ENCODE results near the gene SERPINB3.
"Not testable (repeated sequence)": the region's sequence is repeated elsewhere in the genome, so short reads cannot be mapped to it uniquely, and the experiment has no call there.

The SERPINB3 gene

GRCh38 chr18:63661750-63662149 is at the start of gene SERPINB3:
TSS of gene SERPINB3 (minus strand) at chr18:63661893. CDS start at chr18:63661216, 677 bp downstream.
- DNase-seq (ENCODE audit: low spot score), result not testable (repeated sequence)

- no peak for DNase-seq (ENCODE audit: low spot score)
Measured at GRCh38 chr18:63708650-63709049, 47.0 kb upstream of the SERPINB3 start.

GRCh38 chr18:63707816-63708215 is 46.1 kb upstream of the SERPINB3 start:
- no peak for DNase-seq (ENCODE audit: low spot score)

DNA sequence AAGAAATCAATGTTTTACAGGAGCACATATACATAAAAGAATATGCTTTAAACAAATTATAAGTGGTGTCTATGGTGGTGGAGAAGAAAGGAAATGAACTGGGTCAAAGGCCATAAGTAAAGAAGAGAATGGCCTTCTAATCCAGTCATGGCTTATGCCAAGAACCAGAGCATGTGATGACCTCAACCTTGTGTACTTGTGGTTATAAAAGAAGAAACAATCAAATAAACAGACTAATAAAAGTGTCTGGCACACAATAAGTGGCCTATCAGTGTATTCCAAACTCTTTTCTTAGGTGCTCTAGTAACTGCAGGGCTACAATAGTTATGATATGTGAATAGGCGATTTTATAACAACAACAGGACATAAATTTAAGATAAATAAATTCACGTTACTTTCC is 43.7 kb upstream of the SERPINB3 start:
- DNase-seq (ENCODE audit: low spot score), result no peak

- no peak for DNase-seq (ENCODE audit: low spot score)
Measured at GRCh38 chr18:63702660-63703059, 41.0 kb upstream of the SERPINB3 start, which contains the start of gene SERPINB11. TSS of gene SERPINB11 (plus strand) at chr18:63702960. CDS start at chr18:63710194, 7,234 bp downstream.

- DNase-seq (ENCODE audit: low spot score), result no peak
Measured at GRCh38 chr18:63701952-63702351, 40.3 kb upstream of the SERPINB3 start.

DNA sequence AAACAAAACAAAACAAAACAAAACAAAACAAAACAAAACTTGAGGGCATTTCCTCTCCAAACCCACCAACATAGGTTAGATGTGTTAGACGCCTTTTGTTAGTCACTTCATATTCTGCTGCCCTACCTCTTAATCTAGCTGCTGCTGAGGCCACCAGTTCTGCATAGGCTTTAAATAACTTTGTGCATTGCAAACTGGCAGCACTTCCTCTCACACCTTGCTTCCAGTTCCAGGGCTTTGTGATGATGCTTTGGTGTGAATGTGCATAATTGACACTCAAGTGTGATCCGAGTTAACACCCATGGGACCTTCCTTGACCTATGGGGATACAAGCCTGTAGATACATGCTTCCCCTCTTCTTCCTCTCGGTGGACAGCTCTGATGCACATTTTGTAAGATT is 38.8 kb upstream of the SERPINB3 start:
- no peak for DNase-seq (ENCODE audit: low spot score)

- no peak for DNase-seq (ENCODE audit: low spot score)
Measured at GRCh38 chr18:63697097-63697660, 35.5 kb upstream of the SERPINB3 start.

DNA sequence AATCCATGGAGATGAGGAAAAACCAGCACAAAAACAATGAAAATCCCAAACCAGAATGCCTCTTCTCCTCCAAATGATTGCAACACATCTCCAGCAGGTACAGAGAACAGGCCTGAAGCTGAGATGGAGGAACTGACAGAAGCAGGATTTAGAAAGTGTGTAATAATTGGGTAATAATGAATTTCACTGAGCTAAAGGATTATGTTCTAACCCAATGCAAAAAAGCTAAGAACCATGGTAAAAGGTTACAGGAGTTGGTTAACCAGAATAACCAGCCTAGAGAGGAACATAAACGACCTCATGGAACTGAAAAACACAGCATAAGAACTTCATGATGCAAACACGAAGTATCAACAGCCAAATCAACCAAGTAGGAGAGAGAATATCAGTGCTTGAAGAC is 27.4 kb upstream of the SERPINB3 start:
- no peak for DNase-seq (ENCODE audit: low spot score)

- DNase-seq (ENCODE audit: low spot score), result no peak
Measured at GRCh38 chr18:63686871-63687270, 25.2 kb upstream of the SERPINB3 start.

DNA sequence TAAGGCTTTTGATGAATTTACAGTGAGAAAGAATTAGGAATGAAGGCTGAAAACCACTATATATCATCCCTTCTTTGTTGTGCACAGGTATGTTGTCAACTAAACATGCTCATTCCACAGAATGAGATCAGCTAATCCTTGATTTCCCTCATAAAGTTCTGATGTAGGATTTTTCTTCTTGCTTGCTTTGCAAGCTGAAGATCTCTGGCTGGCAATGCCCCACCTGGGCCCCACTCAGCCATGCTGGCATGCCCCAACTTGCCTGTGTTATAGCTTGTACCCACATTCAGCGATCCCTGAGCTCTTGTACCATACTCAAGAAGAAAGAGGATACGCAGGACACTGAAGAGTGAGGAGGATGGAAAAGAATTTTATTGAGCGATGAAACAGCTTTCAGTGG is 23.0 kb upstream of the SERPINB3 start:
- no peak for DNase-seq (ENCODE audit: low spot score)

DNA sequence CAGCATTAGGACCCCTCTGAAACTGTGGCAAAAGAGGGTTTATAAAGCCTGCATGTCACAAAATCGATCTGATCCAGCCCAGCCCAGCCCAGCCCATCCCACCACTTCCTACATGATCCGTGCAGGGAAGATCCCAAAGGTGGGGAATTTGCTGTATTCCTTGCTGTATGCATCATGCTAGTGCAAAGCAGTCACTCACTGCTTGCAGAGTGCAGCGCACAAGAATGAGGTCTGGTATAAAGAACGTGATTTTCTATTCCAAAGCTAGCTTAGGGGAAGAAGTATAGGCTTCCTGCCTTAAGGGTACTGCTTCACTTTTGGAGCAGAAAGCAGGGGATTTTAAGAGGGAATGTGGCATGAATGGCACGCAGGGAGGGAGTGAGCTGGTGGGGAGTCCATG is 22.2 kb upstream of the SERPINB3 start:
- DNase-seq (ENCODE audit: low spot score), result no peak

GRCh38 chr18:63683152-63683551 is 21.5 kb upstream of the SERPINB3 start:
- DNase-seq (ENCODE audit: low spot score), result no peak

DNA sequence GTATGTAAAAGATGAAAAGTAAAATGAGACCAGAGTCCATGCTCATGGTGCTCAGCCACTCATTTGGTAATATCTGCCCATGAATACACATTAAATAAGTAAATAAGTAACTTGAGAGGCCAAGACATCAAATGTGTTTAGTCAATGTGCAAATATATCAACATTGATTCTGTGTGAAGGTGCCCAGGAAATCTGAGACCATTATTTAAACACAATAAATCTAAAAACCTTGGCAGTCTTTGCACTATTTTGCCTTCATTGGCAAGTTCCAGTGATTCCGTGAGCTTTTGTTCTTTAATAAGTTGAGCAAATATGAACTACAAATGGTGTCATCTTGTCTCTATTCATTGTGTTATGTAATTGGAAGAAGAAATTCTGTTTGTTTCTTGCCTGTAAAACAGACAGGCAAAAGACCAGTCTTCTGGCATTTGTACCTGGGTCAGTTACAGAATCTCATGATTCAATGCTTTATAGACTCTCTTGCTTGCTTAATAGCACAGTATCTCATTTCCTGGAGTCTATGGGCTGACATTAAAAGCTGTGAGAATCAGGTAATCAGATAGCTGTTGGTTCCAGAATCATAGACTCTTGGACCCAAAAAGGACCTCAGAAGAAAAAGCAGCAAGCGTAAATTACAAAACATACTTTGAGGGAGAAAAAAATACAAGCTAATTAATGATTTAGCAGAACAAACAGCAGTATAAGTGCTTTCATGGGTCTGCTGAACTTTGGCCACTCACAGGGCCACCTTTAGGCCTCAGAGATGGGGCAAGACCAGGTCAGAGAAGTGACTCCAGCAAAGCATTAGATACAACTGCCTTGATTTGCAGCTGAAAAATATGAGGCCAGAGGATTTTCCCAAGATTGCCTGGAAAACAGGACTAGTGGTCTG is 20.0 kb upstream of the SERPINB3 start:
- no peak for DNase-seq (ENCODE audit: low spot score)

DNA sequence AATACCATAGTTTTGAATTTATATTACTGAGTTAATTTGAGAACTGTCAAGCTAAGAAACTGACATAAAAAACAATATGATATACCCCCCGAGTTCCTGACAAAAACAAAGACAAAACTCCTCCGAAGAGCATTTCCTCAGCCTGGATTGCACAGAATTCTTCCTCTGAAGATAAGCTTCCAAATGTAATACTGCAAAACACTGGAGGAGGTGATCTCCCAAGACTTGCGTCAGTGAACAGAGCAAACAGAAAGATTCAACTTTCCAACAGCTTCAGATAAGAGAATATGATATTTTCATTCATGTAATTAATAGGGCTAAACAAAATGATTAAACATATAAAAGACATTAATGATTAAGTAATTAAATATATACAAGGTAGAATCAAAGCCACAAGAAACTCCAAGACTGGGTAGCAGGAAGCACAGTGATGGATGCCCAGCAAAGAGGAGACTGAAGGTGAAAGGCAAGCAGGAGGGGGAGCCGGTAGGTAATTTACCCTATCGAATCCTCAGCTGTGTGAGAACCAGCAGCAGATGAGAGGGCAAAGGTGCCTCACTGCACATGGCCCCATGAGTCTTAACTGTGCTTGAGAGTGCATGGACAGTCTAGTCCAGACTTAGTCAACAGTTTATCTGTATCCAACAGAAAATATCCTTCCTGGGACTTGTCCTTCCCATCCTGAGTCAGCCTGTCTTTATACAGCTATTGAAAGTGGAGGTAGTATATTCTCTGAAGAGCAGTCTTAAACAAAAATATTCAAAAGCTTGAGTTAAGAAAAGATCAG is 18.3 kb upstream of the SERPINB3 start:
- DNase-seq (ENCODE audit: low spot score), result no peak

DNA sequence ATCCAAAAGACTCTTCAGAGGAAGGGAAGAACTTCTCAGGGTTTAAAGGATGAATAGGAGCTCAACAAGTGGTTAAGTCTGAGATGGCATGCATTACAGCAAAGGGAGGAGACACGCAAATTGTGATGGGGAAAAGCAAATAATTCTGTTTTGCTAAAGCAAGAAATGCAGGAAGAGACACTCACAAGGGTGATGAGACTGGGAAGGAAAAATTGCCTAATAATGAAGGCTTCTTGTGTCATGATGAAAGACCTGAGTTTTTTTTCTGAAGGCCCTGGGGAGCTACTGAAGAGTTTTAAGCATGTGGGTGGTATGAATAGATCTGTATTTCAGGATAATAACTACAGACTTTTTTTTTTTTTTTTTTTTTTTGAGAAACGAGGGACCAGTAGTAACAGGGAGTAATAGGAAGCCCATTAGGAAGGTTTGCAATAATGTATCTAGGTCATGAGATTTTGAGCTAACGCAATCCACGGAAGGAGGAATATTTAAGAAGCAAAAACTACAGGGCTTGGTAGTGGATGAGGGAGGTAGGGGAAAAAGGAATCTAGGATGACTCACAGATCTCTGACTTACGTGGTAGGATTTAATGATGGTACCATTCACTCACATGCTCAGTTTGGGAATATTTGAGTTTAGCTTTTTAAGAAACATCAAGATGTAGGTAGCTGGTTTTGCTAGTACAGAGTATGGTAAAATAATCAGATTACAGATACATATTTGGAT is 16.0 kb upstream of the SERPINB3 start:
- no peak for DNase-seq (ENCODE audit: low spot score)

DNA sequence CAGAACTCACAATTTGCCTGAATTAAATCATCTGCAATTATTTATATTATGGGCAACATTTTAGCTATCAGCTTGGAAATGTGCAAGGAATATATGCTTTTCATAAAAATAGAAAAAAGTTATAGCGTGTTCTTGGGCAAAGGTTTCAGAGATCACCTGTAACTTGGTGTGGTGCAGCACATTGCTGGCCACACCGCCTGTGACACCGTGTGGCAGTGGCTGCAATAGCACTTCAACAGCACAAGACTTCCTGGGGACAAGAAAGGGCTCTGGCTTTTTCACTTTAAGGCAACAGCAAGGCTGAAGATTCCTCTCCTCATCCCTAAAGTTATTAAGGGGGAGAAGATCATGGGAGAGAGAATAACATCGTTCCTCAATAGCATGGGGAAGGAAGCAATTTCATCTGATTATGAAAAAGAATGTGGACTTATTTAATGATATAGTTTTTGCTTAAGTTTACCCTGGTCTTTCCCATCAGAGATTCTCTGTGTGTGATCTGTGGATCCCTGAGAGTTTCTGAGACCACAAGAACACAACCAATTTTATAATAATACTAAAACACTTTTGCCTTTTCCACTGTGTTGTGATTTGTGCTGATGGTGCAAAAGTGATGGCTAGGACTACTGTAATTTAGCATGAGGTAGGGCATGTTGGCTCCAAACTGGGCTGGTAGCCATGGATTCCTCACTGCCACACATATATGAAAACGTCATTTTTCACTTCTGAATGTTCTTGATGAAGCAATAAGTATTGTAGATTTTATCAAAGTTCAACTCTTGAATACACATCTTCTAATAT is 15.0 kb upstream of the SERPINB3 start:
- no peak for DNase-seq (ENCODE audit: low spot score)

- DNase-seq (ENCODE audit: low spot score), result no peak
Measured at GRCh38 chr18:63664571-63664970, 2.9 kb upstream of the SERPINB3 start.

DNA sequence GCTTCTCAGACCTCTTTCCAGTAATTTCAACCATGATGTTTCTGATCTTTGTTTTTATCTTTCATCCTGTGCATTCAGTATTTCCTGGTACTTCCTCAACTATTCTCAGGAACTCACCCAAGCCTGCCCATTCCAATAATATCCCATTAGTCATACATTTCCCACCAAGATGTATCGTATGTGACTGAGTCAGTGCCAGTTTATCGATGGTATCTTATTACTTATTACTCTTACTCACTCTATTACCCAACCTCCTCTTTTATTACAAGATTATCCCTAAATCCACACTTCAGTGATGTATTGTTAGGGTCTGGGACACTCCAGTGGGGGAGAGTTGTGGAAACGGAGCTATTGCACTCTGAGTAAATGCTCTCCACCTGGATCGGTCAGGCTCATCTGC is 2.8 kb downstream of the SERPINB3 start:
- DNase-seq (ENCODE audit: low spot score), result not testable (repeated sequence)

DNA sequence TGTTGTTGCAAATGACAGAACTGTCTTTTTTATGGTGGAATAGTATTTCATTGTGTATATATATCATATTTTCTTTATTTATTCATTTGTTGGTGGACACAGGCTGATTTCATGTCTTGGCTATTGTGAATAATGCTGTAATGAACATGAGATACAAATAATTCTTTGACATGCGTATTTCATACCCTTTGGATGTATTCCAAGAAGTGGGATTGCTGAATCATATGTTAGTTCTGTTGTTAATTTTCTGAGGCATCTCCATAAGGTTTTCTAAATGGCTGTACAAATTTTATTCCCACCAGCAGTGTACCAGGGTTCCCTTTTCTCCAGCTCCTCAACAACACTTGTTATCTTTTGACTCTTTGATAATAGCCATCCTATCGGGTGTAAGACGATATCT is 11.4 kb downstream of the SERPINB3 start:
- not testable (repeated sequence) for DNase-seq (ENCODE audit: low spot score)

DNA sequence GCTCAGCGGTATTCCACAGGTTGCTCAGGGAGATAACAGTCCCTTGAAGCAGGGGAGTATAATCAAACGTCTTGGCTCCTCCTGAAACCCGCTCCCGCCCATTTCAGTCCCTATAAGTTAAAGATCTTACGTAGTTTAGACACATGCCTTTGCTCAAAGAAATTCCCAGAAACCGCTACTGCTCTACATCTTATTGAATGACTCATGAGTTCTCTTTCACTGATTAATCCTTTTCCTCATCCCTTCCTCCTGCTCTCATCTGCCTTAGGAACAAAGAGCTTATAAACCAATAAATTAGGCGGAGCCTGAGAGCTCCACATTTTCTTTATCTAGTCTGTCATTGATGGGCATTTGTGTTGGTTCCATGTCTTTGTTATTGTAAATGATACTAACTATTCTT is 13.5 kb downstream of the SERPINB3 start:
- no peak for DNase-seq (ENCODE audit: low spot score)
